AG20443 (cell line): ENCODE data around the gene NSUN6.
A peak's percentile ranks its signal among the peaks of the same experiment; 100 is the strongest.

Source experiments
- DNase-seq: peaks from one replicate; pipeline ENCODE4 v3.0.0; 2012; ENCODE audit warnings: low spot score, mixed read lengths

The NSUN6 gene

DNA sequence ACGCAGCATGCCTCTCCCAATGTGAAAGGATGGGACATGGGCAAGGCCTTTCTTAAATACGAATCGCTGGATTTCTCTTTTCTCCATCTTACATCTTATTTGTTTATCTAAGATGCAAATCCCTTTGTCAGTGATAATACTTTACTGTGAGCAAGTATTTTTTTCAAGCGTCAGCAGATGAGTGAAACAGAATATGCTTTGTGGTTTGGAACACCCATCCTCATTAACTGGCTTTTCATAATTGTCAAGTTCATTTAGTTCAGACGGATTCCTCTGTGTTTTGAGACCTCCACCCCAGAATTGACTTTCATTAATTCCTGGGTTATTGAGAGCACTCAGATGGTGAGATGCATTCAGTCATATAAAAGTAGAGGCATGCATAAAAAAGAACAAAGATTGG lies 149.8 kb downstream of the NSUN6 start:
- no peak for DNase-seq

DNA sequence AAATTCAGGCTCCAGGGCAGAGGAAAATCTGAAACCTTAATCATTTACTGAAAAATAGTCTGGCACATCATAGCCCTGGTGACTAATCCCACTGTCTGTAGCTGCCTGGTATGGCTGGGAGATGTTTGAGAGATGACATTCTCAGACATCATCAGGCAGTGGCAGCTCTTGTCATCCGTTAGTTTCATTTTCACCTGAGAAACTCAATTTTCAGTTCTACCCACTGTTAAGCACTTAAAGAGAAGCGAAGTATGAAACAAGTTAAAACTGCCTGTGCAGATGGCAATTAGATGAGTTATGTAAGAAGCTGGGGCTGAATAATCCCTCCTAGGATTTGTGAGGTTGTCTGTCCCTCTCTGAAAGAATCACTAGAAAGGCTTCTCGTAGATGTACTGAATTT lies 150.2 kb downstream of the NSUN6 start:
- peak; percentile 61 for DNase-seq

DNA sequence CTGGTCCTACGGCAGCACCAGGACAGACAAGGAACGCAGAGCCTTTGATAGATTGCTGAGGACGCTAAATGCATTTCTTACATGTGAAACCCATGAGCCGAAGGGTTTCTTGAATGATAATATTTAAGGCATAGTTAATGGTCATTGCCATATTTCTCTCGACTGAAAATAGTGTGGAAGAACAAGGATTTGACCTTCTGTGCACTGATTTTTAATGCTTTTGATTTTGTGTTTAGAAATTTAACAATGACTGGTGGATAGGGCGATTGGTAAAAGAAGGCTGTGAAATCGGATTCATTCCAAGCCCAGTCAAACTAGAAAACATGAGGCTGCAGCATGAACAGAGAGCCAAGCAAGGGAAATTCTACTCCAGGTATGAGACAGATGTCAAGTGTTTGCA lies 150.8 kb downstream of the NSUN6 start:
- DNase-seq, result no peak

DNA sequence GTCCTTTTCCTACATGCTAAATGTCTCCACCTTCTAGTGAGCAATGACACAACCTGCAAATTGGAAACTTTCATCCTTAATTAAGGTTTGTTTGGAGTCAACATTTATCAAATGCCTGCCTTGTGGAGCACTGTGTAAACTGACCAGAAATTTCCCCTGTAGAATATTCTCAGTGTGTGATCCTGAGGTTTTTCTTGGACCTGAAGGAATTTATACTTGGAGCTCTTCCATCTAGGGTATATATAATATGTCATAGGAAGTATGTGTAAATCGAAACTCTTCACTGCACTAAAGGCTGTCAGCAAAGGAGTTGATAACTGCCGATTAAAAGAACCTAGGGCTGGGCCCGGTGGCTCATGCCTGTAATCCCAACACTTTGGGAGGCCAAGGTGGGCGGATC lies 152.4 kb downstream of the NSUN6 start:
- DNase-seq, result no peak

DNA sequence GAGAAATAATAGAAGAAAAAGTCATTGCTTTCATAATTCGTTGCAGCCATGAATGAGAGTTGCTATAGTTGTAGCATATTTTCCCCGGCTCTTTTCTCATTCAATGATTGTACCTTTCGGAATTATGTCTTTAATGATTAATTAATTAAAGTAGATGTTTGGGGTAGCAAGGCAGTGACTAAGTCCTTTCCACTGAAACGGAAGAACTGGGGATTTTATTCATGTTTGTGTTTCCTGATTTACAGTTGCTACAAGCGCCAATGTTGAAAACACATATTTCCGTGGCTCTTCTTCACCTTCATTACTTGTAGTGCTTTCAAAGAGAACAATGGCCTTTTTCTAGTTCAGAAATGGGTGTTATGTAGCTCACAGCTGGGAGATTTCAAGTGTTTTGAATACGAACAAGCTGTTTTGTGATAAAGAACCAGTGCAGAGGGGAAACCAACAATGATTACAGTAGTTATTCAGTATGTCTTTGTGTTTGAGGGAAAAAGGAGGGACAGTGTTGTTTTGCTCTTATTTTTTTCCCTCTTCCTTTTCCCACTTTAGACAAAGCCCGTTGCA lies 153.5 kb downstream of the NSUN6 start:
- no peak for DNase-seq
